ENCODE results near the gene C16orf54.

The C16orf54 gene

DNA sequence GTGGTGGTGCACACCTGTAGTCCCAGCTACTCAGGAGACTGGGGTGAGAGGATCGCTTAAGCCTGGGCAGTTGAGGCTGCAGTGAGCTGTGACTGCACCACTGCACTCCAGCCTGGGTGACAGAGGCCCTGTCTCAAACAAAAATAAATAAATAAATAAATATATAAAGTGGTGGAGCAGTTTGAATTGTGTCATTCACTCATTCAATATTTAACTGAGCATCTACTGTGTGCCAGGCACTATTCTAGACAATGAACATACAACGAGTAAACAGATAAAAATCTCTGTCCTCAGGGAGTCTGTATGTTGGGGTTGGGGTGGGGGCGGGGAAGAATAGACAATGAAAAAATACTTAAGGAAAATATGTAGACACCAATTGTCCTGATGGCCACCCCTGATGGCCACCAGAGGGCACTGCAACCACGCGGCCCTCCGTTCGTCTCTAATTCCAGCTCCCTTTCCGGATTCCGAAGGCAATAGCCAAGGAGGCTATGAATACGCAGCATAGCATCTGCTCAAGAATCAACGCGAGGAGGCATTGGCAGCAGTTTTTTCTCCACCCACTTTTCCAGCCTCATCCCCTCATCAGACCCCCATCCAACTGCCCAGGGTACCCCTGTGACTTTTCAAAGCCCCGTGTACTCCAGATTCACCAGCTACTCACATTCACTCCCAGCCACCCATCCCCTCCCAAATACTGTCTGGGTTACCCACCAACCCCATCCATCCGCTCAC is 45.4 kb downstream of the C16orf54 start (continued):
- no peak for TF ChIP-seq ZNF560 (tag by site-specific recombination; IDR thresholded peaks at IDR 0.05; ENCODE audit: borderline replicate concordance)
- TF ChIP-seq ZBTB17 (tag by site-specific recombination; IDR thresholded peaks at IDR 0.05), result peak; percentile 45; the same call in 1 of the 2 replicates
- peak; percentile 90 for TF ChIP-seq IKZF3 (tag by site-specific recombination; IDR thresholded peaks at IDR 0.05)
- TF ChIP-seq ZNF623 (tag by site-specific recombination; IDR thresholded peaks at IDR 0.05), result no peak
- TF ChIP-seq YY1 (tag by site-specific recombination; IDR thresholded peaks at IDR 0.05), result no peak
- peak; percentile 77 for TF ChIP-seq ZNF660 (tag by site-specific recombination; IDR thresholded peaks at IDR 0.05)
- peak; percentile 42; the same call in 1 of the 2 replicates for TF ChIP-seq ZNF394 (tag by site-specific recombination; IDR thresholded peaks at IDR 0.05; ENCODE audit: borderline replicate concordance)
- no peak for TF ChIP-seq ZNF544 (tag by site-specific recombination; IDR thresholded peaks at IDR 0.05)

DNA sequence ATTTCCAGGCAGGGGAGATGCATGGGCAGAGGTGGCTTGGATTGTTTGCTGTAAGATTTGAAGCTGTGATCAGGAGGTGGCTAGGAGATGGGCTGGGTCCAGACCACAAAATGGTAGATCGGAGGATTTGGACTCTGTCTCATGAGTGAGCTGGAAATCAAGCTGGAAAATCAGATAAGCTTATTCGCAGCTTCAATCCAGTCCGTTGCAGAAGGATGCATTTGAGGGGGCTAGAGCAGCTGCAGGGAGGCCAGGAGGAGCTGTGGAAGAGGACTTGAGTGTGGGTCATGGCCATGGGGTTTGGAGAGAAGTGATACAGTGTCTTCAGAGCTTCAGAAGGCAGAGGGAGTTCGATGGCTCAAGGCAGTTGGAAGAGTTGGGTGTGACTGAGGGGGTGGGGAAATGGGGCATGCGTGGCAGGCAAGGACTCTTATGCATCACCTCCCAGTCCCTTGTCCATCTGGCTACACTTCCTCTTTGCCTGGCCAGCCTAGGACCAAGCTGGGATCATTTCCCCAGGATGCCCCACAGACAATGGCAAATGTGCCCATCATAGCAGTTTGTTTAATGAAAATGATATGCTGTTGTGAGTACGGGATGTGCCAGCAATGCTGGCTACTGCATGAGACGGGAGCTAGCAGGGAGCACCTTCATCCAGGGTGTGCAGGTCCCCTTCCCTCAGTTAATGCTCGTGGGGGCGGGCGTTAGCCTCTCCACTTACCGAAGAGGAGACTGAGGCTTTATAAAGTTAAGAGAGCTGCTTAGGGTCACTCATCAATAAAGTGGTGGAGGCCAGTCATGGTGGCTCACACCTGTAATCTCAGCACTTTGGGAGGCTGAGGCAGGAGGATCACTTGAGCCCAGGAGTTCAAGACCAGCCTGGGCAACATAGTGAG is 46.2 kb downstream of the C16orf54 start:
- POLR2A ChIA-PET, result interaction anchor here (0.9 to 1.6 kb wide), 8 partner anchors 18 to 322 kb away, joined by 4 to 9 read pairs (median 4); partner anchors contain the start of genes KIF22, MAZ and PAGR1
- H3K36me3 ChIP-seq (ENCODE audit: control insufficient read depth in 2 of 2, insufficient read depth in 1 of 2, low read length in 2 of 2), result peaks cover 0 to 8% of the 10 kb centered on the region in 2 experiments; a peak in 1 of 3 replicates
- CTCF ChIA-PET, result interaction anchor here (0.5 to 5.2 kb wide), 22 partner anchors 9 to 678 kb away, joined by 3 to 47 read pairs (median 5); partner anchors contain the start of genes KIF22 and TLCD3B
- no peak overlapping the region for H3K4me3 ChIP-seq (ENCODE audit: low read depth, low read length)
- H3K4me1 ChIP-seq (ENCODE audit: control insufficient read depth, insufficient read depth, low read length), result no peaks in the 10 kb centered on the region
- no peaks in the 10 kb centered on the region for H3K9me3 ChIP-seq (ENCODE audit: control insufficient read depth, insufficient read depth, low read depth, low read length)
- H3K27ac ChIP-seq (ENCODE audit: extremely low read depth, low read depth, low read length), result no peak overlapping the region
- TF ChIP-seq ZNF132 (tag by site-specific recombination; IDR thresholded peaks at IDR 0.05; ENCODE audit: borderline replicate concordance) (no peak), ZNF707 (tag by site-specific recombination; IDR thresholded peaks at IDR 0.05) (no peak), ZNF785 (tag by site-specific recombination; IDR thresholded peaks at IDR 0.05) (no peak), ZNF777 (tag by site-specific recombination; IDR thresholded peaks at IDR 0.05; ENCODE audit: borderline replicate concordance) (no peak), ZNF610 (tag by site-specific recombination; IDR thresholded peaks at IDR 0.05; ENCODE audit: borderline replicate concordance) (no peak), ZFP37 (tag by site-specific recombination; IDR thresholded peaks at IDR 0.05) (no peak), ZNF433 (tag by site-specific recombination; IDR thresholded peaks at IDR 0.05; ENCODE audit: low read depth) (no peak), ZNF747 (tag by site-specific recombination; IDR thresholded peaks at IDR 0.05) (no peak), ZNF423 (tag by site-specific recombination; IDR thresholded peaks at IDR 0.05) (no peak), ZNF776 (tag by site-specific recombination; IDR thresholded peaks at IDR 0.05; ENCODE audit: borderline replicate concordance) (no peak), ZNF10 (tag by site-specific recombination; IDR thresholded peaks at IDR 0.05) (no peak)
- TF ChIP-seq, protein P1, sequence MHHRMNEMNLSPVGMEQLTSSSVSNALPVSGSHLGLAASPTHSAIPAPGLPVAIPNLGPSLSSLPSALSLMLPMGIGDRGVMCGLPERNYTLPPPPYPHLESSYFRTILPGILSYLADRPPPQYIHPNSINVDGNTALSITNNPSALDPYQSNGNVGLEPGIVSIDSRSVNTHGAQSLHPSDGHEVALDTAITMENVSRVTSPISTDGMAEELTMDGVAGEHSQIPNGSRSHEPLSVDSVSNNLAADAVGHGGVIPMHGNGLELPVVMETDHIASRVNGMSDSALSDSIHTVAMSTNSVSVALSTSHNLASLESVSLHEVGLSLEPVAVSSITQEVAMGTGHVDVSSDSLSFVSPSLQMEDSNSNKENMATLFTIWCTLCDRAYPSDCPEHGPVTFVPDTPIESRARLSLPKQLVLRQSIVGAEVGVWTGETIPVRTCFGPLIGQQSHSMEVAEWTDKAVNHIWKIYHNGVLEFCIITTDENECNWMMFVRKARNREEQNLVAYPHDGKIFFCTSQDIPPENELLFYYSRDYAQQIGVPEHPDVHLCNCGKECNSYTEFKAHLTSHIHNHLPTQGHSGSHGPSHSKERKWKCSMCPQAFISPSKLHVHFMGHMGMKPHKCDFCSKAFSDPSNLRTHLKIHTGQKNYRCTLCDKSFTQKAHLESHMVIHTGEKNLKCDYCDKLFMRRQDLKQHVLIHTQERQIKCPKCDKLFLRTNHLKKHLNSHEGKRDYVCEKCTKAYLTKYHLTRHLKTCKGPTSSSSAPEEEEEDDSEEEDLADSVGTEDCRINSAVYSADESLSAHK (tag by site-specific recombination; IDR thresholded peaks at IDR 0.05), result no peak
- TF ChIP-seq, protein P2, sequence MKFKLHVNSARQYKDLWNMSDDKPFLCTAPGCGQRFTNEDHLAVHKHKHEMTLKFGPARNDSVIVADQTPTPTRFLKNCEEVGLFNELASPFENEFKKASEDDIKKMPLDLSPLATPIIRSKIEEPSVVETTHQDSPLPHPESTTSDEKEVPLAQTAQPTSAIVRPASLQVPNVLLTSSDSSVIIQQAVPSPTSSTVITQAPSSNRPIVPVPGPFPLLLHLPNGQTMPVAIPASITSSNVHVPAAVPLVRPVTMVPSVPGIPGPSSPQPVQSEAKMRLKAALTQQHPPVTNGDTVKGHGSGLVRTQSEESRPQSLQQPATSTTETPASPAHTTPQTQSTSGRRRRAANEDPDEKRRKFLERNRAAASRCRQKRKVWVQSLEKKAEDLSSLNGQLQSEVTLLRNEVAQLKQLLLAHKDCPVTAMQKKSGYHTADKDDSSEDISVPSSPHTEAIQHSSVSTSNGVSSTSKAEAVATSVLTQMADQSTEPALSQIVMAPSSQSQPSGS (tag by site-specific recombination; IDR thresholded peaks at IDR 0.05; ENCODE audit: low read depth), result no peak
- TF ChIP-seq, protein P3, sequence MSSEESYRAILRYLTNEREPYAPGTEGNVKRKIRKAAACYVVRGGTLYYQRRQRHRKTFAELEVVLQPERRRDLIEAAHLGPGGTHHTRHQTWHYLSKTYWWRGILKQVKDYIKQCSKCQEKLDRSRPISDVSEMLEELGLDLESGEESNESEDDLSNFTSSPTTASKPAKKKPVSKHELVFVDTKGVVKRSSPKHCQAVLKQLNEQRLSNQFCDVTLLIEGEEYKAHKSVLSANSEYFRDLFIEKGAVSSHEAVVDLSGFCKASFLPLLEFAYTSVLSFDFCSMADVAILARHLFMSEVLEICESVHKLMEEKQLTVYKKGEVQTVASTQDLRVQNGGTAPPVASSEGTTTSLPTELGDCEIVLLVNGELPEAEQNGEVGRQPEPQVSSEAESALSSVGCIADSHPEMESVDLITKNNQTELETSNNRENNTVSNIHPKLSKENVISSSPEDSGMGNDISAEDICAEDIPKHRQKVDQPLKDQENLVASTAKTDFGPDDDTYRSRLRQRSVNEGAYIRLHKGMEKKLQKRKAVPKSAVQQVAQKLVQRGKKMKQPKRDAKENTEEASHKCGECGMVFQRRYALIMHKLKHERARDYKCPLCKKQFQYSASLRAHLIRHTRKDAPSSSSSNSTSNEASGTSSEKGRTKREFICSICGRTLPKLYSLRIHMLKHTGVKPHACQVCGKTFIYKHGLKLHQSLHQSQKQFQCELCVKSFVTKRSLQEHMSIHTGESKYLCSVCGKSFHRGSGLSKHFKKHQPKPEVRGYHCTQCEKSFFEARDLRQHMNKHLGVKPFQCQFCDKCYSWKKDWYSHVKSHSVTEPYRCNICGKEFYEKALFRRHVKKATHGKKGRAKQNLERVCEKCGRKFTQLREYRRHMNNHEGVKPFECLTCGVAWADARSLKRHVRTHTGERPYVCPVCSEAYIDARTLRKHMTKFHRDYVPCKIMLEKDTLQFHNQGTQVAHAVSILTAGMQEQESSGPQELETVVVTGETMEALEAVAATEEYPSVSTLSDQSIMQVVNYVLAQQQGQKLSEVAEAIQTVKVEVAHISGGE (tag by site-specific recombination; conservative IDR thresholded peaks at IDR 0.05; ENCODE audit: low read depth), result no peak
- TF ChIP-seq, protein P4, sequence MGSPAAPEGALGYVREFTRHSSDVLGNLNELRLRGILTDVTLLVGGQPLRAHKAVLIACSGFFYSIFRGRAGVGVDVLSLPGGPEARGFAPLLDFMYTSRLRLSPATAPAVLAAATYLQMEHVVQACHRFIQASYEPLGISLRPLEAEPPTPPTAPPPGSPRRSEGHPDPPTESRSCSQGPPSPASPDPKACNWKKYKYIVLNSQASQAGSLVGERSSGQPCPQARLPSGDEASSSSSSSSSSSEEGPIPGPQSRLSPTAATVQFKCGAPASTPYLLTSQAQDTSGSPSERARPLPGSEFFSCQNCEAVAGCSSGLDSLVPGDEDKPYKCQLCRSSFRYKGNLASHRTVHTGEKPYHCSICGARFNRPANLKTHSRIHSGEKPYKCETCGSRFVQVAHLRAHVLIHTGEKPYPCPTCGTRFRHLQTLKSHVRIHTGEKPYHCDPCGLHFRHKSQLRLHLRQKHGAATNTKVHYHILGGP (tag by site-specific recombination; IDR thresholded peaks at IDR 0.05), result no peak
- TF ChIP-seq, protein P5, sequence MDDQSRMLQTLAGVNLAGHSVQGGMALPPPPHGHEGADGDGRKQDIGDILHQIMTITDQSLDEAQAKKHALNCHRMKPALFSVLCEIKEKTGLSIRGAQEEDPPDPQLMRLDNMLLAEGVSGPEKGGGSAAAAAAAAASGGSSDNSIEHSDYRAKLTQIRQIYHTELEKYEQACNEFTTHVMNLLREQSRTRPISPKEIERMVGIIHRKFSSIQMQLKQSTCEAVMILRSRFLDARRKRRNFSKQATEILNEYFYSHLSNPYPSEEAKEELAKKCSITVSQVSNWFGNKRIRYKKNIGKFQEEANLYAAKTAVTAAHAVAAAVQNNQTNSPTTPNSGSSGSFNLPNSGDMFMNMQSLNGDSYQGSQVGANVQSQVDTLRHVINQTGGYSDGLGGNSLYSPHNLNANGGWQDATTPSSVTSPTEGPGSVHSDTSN (CRISPR knock-in tag; IDR thresholded peaks at IDR 0.05), result no peak

Data from HEK293 (cell line).